IPS DF 19.7 (cell line): Measurements from ENCODE around the gene MIER2.
"Not testable (repeated sequence)": the region's sequence is repeated elsewhere in the genome, so short reads cannot be mapped to it uniquely, and the experiment has no call there.

Experiments
- DNase-seq: peaks from one replicate; pipeline ENCODE4 v3.0.0-alpha.2; 2013; ENCODE audit warnings: low read depth, low spot score

The MIER2 gene

DNA sequence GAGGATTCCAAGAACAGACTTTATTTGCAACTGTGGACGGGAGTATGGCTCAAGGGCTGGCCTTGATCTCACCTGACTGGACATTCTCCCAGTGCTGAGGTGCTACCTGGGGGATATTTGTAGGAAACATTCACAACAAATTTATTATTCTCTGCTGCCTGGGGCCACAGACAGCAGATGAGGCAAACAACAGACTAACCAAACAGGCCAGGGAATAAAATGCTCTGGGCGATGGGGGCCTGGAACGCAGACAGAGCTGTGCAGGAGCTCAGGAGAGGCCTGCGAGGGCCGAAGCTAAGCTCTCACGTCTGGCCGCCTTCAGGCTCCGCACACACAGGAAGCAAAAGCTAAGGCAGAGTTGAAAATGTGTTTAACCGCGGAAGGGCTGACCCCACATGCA lies 61.2 kb downstream of the MIER2 start:
- DNase-seq = no peak

DNA sequence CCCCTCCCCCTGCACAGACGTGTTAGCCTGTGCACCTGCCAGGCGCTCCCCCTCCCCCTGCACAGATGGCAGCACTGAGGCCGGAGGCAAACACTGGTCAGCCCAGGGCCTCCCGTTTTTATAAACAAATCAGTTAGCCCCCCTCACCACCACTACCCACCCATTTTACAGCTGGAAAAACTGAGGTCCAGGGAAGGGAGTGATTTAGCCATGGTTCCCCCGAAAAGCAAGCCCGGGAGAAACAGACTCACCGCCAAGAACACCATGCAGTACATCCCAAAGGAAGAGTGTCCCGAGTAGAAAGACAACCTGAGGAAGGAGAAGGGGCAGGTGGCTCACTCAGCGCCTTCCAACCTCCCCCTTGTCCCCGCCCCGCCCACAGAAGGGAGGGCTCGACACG lies 62.1 kb downstream of the MIER2 start:
- DNase-seq = no peak

DNA sequence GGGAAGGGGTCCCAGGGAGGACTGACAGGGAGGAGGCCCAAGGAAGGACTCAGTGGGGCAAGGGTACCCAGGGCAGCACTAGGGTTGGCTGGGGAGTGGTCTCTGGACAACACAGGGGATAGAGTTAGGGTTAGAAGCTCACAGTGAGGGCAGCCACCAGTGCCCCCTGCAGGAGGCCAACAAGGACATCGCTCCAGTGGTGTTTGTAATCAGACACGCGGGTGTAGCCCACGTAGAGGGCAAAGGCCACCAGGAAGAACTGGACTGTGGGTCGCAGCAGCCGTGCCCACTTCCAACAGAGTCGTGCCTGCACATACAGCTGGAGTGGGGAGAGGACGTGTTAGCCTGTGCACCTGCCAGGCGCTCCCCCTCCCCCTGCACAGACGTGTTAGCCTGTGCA lies 62.6 kb downstream of the MIER2 start:
- DNase-seq = no peak

DNA sequence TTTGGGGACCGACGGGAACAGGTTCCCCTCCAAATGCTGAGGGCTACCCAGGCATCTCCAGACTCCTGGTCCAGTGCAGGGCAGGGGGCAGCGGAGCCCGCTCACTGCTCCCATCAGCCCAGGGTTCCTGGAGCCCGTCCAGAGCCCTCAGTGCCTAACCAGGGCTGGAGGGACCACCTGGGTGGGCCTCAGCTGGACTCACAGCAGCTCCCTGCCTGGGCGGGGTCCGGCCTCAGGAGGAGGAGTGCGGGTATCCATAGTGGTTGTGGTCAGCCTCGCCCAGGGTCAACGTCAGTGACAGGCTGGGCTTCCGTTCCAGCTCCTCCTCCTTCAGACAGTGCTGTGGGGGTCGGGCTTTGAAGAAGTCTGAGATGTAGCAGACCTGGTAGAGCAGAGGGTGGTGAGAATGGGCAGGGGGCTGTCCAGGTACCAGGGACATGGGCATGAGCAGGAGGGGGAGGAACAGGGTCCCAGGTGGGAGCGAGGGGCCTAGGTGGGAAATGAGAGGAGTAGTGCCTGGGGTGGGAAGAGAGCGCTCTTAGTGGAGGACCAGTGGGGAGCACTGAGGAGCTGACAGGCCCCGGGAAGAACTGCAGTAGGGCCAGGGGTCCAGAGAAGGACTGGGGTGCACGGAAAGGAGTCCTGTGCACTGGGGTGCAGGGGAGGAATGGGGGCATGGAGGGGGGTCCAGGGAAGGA lies 63.3 kb downstream of the MIER2 start:
- no peak for DNase-seq

DNA sequence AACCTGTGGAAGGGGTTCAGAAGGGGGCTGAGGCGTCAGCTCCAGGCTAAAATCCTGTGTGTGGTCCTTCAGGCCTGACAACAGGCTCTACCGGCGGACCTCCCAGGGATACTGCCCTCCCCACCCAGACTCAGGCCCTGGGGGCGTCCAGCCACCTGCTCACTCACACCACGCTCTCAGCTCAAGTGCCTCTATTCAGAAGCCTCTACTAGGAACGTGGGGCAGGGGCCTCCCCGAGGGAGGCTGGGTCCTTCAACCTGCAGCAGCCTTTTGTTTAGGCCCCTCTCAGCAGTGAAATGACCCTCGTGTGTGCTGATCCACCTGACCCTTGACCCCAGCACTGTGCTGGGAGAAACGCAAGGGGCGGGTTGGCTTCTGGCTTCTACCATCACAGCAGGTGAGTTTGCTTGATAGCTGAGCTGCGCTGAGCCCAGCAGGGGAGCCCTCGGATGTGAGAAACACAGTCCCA lies 64.0 kb downstream of the MIER2 start:
- DNase-seq = no peak

DNA sequence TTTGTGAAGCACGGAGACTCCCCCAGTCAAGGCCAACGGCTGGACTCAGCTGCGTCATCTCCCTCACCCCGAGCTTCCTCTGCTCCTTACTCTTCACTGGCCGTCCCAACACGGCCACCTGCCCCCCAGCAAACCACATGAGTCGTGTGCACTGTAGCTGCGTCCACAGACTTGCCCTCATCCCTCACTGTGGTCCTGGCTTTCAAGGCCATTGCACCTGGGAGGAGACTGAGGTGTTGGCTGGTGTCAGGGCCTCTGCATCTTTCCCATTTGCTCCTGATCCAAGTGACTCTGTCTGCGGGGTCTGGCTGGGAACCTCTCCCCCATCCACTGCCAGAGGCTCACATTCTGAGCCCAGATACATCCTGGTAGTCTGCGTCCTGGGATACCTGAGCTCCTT lies 64.9 kb downstream of the MIER2 start:
- DNase-seq = no peak

DNA sequence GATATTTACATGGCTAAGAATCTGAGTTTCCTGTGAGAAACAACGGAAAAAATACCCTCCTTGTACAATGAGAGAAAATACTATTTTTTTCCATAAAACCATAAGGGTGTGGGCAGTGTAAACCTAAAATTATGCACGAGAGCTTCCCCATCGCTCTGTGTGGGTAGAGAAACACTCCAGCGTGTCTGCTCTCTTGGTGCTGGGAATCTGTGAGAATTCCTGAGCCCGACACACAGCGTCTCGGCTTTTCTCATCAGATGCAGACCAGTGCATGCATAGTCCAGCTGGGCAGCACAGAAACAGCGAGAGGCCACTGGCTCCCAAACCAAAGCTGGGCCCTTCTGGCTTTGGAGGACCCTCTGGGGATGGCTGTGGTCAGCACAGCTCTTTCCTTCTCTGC lies 65.4 kb downstream of the MIER2 start:
- no peak for DNase-seq

DNA sequence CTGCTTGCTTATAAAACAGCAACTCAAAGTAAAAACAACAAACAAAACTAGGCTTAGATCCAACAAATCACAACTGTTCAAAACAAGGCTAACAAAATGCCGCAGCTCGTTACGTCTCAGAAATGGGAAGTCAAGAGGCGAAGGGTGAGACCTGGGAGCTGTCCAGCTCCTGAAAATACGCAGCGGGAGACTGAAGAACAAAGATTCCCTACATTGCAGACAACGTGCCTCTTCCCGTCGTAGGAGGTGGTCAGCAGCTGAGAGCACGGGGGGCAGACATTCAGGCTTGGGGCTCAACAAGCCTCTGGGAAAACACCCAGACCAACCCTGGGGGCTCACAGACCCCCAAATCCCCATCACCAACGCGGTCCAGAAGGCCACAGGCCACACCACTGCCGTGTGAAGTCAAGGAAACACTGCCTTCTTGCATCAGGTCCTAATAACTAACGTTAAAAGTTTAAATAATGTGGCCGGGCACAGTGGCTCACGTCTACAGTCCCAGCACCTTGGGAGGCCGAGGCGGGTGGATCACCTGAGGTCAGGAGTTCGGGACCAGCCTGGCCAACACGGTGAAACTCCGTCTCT lies 66.9 kb downstream of the MIER2 start:
- DNase-seq = no peak

DNA sequence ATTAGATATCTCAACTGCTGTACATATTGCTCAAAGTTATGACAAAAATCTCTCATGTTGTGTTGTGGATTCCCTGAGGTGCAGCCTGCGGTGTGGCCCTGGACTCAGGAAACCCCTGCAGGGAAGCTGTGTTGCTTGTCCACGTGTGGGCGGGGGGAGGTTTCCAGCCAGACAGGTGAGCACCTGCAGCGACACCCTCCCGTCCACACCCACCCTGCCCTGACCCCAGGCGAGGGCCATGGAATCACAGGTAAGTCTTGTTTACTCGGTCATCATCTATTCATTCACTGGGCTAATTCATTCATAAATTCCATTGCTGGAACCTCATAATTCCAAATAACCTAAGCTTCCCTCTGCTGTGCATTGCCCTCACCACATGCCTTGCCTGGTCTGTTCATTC lies 67.5 kb downstream of the MIER2 start:
- no peak for DNase-seq

DNA sequence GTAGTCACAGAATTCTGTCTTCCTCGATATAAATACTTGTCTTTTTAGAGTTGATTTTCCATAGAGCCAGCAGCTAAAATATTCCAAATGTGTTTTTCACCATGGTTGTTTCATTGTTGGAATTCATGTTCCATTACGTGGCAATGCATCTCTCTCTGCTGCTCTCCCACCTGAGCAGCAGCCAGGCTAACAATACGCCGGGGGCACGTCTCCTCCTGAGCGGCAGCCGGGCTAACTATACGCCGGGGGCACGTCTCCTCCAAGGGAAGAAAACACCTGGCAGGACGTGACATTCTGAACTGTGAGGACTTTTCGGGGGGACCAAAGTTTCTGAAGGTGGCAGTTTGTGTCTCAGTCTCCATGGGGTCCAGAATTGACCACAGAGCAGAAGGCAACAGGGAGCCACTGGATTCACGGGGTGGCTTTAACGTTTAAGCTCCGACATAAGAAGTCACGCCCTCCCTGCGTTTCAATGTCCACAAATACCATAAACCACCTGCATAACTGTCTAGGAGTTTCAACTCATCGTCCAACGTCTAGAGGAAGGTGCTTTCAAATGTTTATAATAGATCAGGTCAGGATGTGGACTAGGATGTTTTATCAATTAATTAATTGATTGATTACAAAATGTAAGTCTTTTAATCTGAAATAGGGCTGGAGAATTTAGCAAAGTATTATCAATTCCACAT lies 68.5 kb downstream of the MIER2 start:
- DNase-seq = no peak

DNA sequence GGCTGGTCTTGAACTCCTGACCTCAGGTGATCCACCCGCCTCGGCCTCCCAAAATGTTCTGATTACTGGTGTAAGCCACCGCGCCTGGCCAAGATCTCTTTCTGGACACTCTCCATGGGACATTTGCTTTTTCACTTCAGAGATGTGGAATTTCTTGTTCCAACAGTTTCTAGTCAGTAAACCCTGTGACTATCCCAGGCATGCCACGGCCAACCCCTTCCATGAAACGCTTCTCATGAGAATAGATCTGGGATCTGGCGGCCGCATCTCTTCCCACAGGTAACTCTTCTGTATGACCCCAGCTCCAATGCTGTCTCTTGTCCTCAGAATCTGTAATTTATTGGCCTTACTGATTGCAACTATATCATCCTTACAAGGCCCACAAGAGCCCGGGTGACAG lies 69.6 kb downstream of the MIER2 start:
- DNase-seq = no peak

DNA sequence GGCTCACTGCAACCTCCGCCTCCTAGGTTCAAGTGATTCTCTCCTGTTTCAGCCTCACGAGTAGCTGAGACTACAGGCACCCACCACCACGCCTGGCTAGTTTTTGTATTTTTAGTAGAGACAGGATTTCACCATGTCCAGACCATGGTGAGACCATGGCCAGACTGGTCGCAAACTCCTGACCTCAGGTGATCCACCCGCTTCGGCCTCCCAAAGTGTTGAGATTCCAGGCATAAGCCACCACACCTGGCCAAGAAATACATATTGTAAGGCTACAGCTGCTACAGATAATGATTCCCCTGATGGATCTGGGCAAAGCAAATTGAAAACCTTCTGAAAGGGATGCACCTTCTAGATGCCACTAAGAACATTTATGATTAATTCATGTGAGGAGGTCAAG lies 71.2 kb downstream of the MIER2 start:
- no peak for DNase-seq

DNA sequence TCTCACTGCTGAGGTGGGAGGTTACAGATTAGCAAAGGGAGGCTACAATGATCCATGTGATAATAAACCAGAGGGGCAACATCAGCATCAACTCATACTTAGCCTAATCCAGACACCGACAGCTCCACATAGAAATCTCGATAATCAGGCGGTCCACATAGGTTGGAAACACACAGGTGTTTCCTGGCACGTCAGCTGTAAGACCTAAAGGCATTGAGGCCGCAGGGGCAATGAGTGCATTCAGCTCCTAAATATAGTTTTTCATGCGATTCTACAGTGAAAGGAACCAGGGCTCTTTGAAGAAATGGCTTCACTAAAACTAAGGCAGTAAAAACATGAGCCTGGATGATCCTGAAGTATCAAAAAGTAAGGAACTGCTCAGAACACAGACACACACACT lies 72.7 kb downstream of the MIER2 start:
- no peak for DNase-seq

DNA sequence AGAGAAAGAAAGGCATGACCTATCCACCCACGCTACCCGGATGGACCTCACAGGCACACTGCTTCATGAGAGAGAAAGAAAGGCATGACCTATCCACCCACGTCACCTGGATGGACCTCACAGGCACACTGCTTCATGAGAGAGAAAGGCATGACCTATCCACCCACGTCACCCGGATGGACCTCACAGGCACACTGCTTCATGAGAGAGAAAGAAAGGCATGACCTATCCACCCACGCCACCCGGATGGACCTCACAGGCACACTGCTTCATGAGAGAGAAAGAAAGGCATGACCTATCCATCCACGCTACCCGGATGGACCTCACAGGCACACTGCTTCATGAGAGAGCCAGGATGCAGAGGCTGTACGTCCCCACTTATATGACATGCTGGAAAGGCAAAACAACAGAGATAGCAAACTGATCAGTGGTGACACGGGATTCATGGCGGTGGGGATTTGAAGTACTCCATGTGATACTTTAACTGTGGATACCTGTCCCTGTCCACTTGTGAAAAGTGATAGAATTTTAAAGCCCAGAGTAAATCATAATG lies 73.8 kb downstream of the MIER2 start:
- DNase-seq = not testable (repeated sequence)

DNA sequence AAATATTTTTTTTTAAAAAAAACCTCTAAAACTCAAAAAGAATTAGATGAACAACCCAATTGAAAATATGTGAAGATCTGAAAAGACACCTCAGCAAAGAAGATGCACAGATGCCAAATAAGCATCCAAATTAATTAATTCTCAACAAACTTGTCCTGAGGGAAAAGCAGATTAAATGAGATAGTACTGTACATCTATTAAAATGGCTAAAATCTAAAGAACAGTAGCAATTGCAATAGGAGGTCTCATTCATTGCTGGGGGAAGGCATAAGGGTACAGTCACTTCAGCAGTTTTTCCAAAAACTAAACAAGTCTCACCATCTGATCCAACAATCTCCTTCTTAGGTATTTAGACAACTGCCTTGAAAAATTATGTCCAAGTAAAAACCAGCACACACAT lies 75.4 kb downstream of the MIER2 start:
- DNase-seq = no peak

DNA sequence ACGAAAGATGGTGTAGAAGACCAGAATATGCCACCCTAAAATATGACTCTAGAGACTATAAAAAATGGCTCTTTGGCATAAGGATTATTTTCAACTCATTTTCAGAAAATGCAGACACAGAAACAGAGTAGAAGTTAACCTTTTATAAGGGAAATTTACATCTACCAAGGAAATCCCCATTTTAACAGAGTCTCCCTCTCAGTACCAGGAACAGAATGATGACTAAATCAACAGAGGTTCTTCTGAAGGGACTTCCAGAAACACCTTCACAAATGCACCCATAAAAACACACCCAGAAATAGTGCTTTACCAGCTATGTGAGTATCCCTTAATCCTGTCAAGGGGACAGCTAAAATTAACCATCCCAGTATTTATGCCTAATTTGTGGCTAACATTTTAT lies 82.5 kb downstream of the MIER2 start:
- DNase-seq = no peak

DNA sequence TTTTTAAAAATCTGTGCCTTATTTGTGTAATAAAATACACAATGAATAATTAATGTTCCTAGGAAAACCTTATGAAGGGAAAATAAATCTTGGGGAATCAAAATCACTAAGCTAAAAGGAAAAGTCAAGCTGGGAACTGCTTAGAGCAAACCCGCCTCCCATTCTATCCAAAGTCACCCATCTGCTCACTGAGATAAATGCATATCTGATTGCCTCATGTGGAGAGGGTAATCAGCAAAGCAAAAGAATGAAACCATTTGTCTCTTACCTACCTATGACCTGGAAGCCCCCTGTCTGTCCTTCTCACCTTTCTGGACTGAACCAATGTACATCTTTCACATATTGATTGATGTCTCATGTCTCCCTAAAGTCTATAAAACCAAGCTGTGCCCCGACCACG lies 87.8 kb downstream of the MIER2 start:
- not testable (repeated sequence) for DNase-seq
